ENCODE results near the gene PTPRB. TPM values are rescaled to one million over a fixed set of nuclear protein-coding genes. Genes with fewer than 3 reads are reported as not detected.

The PTPRB gene
- total and polyA plus RNA-seq, 2 of the 8 experiments (the other 6 are each of a cell fraction or from before 2014, with no cell fraction given), result 0.36 to 0.58 TPM

- peaks cover 0 to 5% (median 0%) of the 10 kb centered on the region in 4 experiments; a peak in 1 of 8 replicates for H3K36me3 ChIP-seq (ENCODE audit: control insufficient read depth in 2 of 4, insufficient read depth in 4 of 4, low read length in 3 of 4)
- CTCF ChIA-PET (ENCODE audit: partially characterized antibody), result interaction anchor here (0.6 to 2.3 kb wide), 2 partner anchors 83 to 628 kb away, joined by 3 to 6 read pairs; no protein-coding TSS in a partner anchor
- no peak overlapping the region for H3K27ac ChIP-seq (ENCODE audit: low read depth, low read length)
- H4K5ac ChIP-seq (ENCODE audit: insufficient read length, low read depth, low read length), result no peak overlapping the region
- H2BK12ac ChIP-seq (ENCODE audit: low read depth, low read length), result no peak overlapping the region
- DNase-seq (ENCODE audit: low read depth in 1 of 2, low spot score in 2 of 2) (peak in 1 of 2 experiments; percentile 3), FAIRE-seq (peak; percentile 45)
- H2AFZ ChIP-seq (ENCODE audit: low read length), result no peak overlapping the region
- H2BK5ac ChIP-seq (ENCODE audit: low read depth, low read length), result no peak overlapping the region
- H4K8ac ChIP-seq (ENCODE audit: extremely low read depth, insufficient read depth, low read length), result no peak overlapping the region
- peaks cover 5% of the 10 kb centered on the region in 2 experiments for H3K9me3 ChIP-seq (ENCODE audit: insufficient read depth in 2 of 2, low read depth in 1 of 2, low read length in 1 of 2)
- H3K79me2 ChIP-seq (ENCODE audit: control insufficient read depth in 1 of 2, insufficient read depth in 2 of 2, low read length in 2 of 2), result no peaks in the 10 kb centered on the region
- POLR2A ChIA-PET (ENCODE audit: partially characterized antibody), result no interaction called here
- H3K23ac ChIP-seq (ENCODE audit: insufficient read length), result no peak overlapping the region
- peaks cover 0 to 4% (median 2%) of the 10 kb centered on the region in 4 experiments; a peak in 3 of 7 replicates for H3K4me1 ChIP-seq (replicated peaks in 1 of 4; ENCODE audit: control insufficient read depth in 3 of 4, insufficient read depth in 4 of 4, low read length in 3 of 4)
- H4K91ac ChIP-seq (replicated peaks; ENCODE audit: insufficient read length, low read length), result no peak overlapping the region
- H3K4me2 ChIP-seq (ENCODE audit: insufficient read depth in 1 of 2, low read depth in 2 of 2, low read length in 2 of 2), result 0 out of 4 replicates have a peak overlapping the region, but pooled peaks have one; percentile 7 to 16
- no peak overlapping the region for H3K14ac ChIP-seq (ENCODE audit: insufficient read length)
- H2BK20ac ChIP-seq (ENCODE audit: low read length), result no peak overlapping the region
- peak overlapping the region in 1 of 4 experiments; percentile 29; a peak in 1 of 8 replicates for H3K4me3 ChIP-seq (ENCODE audit: extremely low read depth in 1 of 4, insufficient read depth in 2 of 4, low read depth in 3 of 4, low read length in 4 of 4)
- H3K56ac ChIP-seq (replicated peaks; ENCODE audit: insufficient read length, low read depth, low read length), result no peak overlapping the region
- no peaks in the 10 kb centered on the region for H3K23me2 ChIP-seq (ENCODE audit: low read depth, low read length)
- no peak overlapping the region for H2AK5ac ChIP-seq (ENCODE audit: low read depth, low read length)
- no peak overlapping the region for H3K18ac ChIP-seq (ENCODE audit: extremely low read depth, low read length)
- H2BK120ac ChIP-seq (replicated peaks; ENCODE audit: low read depth, low read length), result no peak overlapping the region
- peaks cover 0 to 3% (median 0%) of the 10 kb centered on the region in 4 experiments; a peak in 3 of 7 replicates for H3K27me3 ChIP-seq (replicated peaks in 1 of 4; ENCODE audit: control insufficient read depth in 3 of 4, extremely low read depth in 1 of 4, insufficient read depth in 3 of 4, low read length in 3 of 4)
- H2BK15ac ChIP-seq (ENCODE audit: low read length), result no peak overlapping the region
- no peaks in the 10 kb centered on the region for H3K79me1 ChIP-seq (ENCODE audit: low read depth, low read length)
- WGBS, 2 experiments (ENCODE audit: extremely low coverage in 1 of 2, insufficient coverage in 1 of 2, insufficient read length in 1 of 2, insufficient replicate concordance in 2 of 2, low coverage in 1 of 2, low lambda C conversion rate in 2 of 2, missing lambda C conversion rate in 1 of 2), result 19% methylated on average over 2 of the region's 2 CpGs; no CpG with 5 or more reads in 1 of the 2 experiments
- no peak overlapping the region for H3K9ac ChIP-seq (replicated peaks in 1 of 4; ENCODE audit: extremely low read depth in 1 of 4, low read depth in 3 of 4, low read length in 3 of 4)
- no peaks in the 10 kb centered on the region for H4K20me1 ChIP-seq (replicated peaks in 1 of 2; ENCODE audit: control insufficient read depth in 1 of 2, insufficient read depth in 2 of 2, low read length in 2 of 2)
- H3K4ac ChIP-seq (replicated peaks; ENCODE audit: insufficient read length, low read depth, low read length), result no peak overlapping the region
- peak; percentile 50 for TF ChIP-seq NANOG (IDR thresholded peaks at IDR 0.05; ENCODE audit: insufficient read depth, low read depth, low read length, poor library complexity, severe bottlenecking)
- no peak for TF ChIP-seq SIRT6 (IDR thresholded peaks at IDR 0.05; ENCODE audit: low read length)
- no peak for TF ChIP-seq POU5F1 (IDR thresholded peaks at IDR 0.05; ENCODE audit: low read depth, low read length)
- no peak for TF ChIP-seq CBX8 (IDR thresholded peaks at IDR 0.05; ENCODE audit: borderline replicate concordance, low read depth, low read length)
- TF ChIP-seq RNF2 (IDR thresholded peaks at IDR 0.05; ENCODE audit: borderline replicate concordance, low read depth, low read length, missing control alignments, poor library complexity, severe bottlenecking), result no peak
- TF ChIP-seq RFX5 (IDR thresholded peaks at IDR 0.05; ENCODE audit: borderline replicate concordance, low read depth, low read length), result no peak
- TF ChIP-seq TAF7 (optimal IDR thresholded peaks at IDR 0.05; ENCODE audit: borderline replicate concordance, low read depth, low read length), result no peak
- peak; percentile 82 for TF ChIP-seq MAFK (IDR thresholded peaks at IDR 0.05; ENCODE audit: low read depth, low read length)
- TF ChIP-seq, protein P1, sequence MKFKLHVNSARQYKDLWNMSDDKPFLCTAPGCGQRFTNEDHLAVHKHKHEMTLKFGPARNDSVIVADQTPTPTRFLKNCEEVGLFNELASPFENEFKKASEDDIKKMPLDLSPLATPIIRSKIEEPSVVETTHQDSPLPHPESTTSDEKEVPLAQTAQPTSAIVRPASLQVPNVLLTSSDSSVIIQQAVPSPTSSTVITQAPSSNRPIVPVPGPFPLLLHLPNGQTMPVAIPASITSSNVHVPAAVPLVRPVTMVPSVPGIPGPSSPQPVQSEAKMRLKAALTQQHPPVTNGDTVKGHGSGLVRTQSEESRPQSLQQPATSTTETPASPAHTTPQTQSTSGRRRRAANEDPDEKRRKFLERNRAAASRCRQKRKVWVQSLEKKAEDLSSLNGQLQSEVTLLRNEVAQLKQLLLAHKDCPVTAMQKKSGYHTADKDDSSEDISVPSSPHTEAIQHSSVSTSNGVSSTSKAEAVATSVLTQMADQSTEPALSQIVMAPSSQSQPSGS (IDR thresholded peaks at IDR 0.05; ENCODE audit: low read length), result no peak
- TF ChIP-seq RXRA (IDR thresholded peaks at IDR 0.05; ENCODE audit: insufficient read depth, low read depth, low read length), result no peak
- TF ChIP-seq EP300 (IDR thresholded peaks at IDR 0.05; ENCODE audit: borderline replicate concordance in 1 of 2, low read depth in 2 of 2, low read length in 2 of 2), result no peak
These were observed 129.8 kb downstream of the PTPRB start for GRCh38 chr12:70507442-70507841.

All from H1 (cell line).